T-cell (primary cell): ENCODE data around the gene HLCS. TPM values are rescaled to one million over a fixed set of nuclear protein-coding genes. Genes with fewer than 3 reads are reported as not detected.

Experiments
- ATAC-seq, 4 experiments: fragments of 200-7000 bp in 3 of 4; fragments of 150-1000 bp in 1 of 4; cut with Tn5 transposase; replicated peaks in 1 of 4; 1 replicate in 3 of 4; 2 replicates in 1 of 4; pipeline ENCODE4 v1.10.0; 2021; ENCODE audit warnings: moderate library complexity in 3 of 4, mild to moderate bottlenecking in 2 of 4, moderate number of reproducible peaks in 1 of 4
- CTCF ChIA-PET, 2 donors: fragments of 300-600 bp; sonication (Branson Sonifier 250); formaldehyde crosslinking; loops; one replicate each; lab custom pipeline; 2022; ENCODE audit warnings: antibody characterized with exemption in 2 of 2; lab: Charles Lee
- POLR2A ChIA-PET, 2 donors: fragments of 300-600 bp; sonication (Branson Sonifier 250); formaldehyde crosslinking; loops; one replicate each; lab custom pipeline; 2022; ENCODE audit warnings: antibody characterized with exemption in 2 of 2; lab: Charles Lee
- DNase-seq, 35 experiments: peaks; one replicate each; pipeline versions ENCODE4 v3.0.0 to v3.0.0-alpha.2; 2013 to 2023
- H3K27ac ChIP-seq: one replicate; pipeline ENCODE4 v1.5.1; 2013; ENCODE audit warnings: low read length
- H3K27me3 ChIP-seq, 2 experiments: replicated peaks in 1 of 2; 1 replicate in 1 of 2; 2 replicates in 1 of 2; pipeline versions ENCODE4 v1.6.1 to v1.7.0; 2013; ENCODE audit warnings: low read length in 1 of 2, mixed read lengths in 1 of 2; ENCODE audit not compliant: control insufficient read depth in 2 of 2, insufficient read depth in 2 of 2; ENCODE audit errors: extremely low read depth in 1 of 2
- H3K36me3 ChIP-seq, 2 donors: 1 replicate in 1 of 2; 2 replicates in 1 of 2; pipeline versions ENCODE4 v1.6.1 to v1.7.0; 2013; ENCODE audit warnings: low read length in 1 of 2; ENCODE audit not compliant: control insufficient read depth in 2 of 2, insufficient read depth in 1 of 2; ENCODE audit errors: extremely low read depth in 1 of 2
- H3K4me1 ChIP-seq, 2 experiments: 1 replicate in 1 of 2; 2 replicates in 1 of 2; pipeline versions ENCODE4 v1.6.1 to v1.7.0; 2013; ENCODE audit warnings: low read length in 2 of 2, mixed read lengths in 1 of 2; ENCODE audit not compliant: insufficient read depth in 2 of 2, control insufficient read depth in 1 of 2; ENCODE audit errors: extremely low read depth in 1 of 2
- H3K4me3 ChIP-seq, 2 donors: 1 replicate in 1 of 2; 2 replicates in 1 of 2; pipeline versions ENCODE4 v1.5.1 to v1.7.0; 2013; ENCODE audit warnings: mild to moderate bottlenecking in 2 of 2, low read length in 1 of 2, moderate library complexity in 1 of 2; ENCODE audit not compliant: control insufficient read depth in 1 of 2; ENCODE audit errors: extremely low read depth in 1 of 2
- H3K9me3 ChIP-seq: 2 replicates; pipeline ENCODE4 v1.7.0; 2013
- H3K27ac Mint-ChIP-seq, 2 donors: one replicate each; pipeline ENCODE4 v1.8.0; 2020 to 2021; ENCODE audit warnings: mild to moderate bottlenecking in 2 of 2, mixed read lengths in 2 of 2
- H3K27me3 Mint-ChIP-seq, 2 donors: one replicate each; pipeline ENCODE4 v1.8.0; 2021 to 2022; ENCODE audit warnings: mixed read lengths in 2 of 2
- H3K36me3 Mint-ChIP-seq: one replicate; pipeline ENCODE4 v1.8.0; 2021; ENCODE audit warnings: mixed read lengths
- H3K4me1 Mint-ChIP-seq, 3 donors: one replicate each; pipeline ENCODE4 v1.8.0; 2020 to 2022; ENCODE audit warnings: mixed read lengths in 3 of 3, mild to moderate bottlenecking in 1 of 3
- H3K4me3 Mint-ChIP-seq, 3 donors: one replicate each; pipeline ENCODE4 v1.8.0; 2020 to 2022; ENCODE audit warnings: mild to moderate bottlenecking in 3 of 3, mixed read lengths in 3 of 3, moderate library complexity in 3 of 3
- H3K9me3 Mint-ChIP-seq, 3 donors: one replicate each; pipeline ENCODE4 v1.8.0; 2020 to 2022; ENCODE audit warnings: mixed read lengths in 3 of 3
- WGBS: methylation state at CpG from one replicate; pipeline ENCODE4 v1.1.5; 2013; ENCODE audit warnings: missing lambda C conversion rate; ENCODE audit not compliant: insufficient coverage; 5-methylcytosine and 5-hydroxymethylcytosine counted together
- total RNA-seq, 35 experiments: library from RNA in 6 of 35; stranded (reverse) in 6 of 35; fragments of 120-200 nt in 1 of 35; gene quantifications; one replicate each; pipeline versions ENCODE4 v1.2.1 to v1.2.4 and lab custom pipeline; 2013 to 2026

HLCS gene
- total RNA-seq, 5 donors from 2014 or later (not counting 1 experiment from before 2014, with no cell fraction given), result 13.0 to 15.6 (median 13.8) TPM

DNA sequence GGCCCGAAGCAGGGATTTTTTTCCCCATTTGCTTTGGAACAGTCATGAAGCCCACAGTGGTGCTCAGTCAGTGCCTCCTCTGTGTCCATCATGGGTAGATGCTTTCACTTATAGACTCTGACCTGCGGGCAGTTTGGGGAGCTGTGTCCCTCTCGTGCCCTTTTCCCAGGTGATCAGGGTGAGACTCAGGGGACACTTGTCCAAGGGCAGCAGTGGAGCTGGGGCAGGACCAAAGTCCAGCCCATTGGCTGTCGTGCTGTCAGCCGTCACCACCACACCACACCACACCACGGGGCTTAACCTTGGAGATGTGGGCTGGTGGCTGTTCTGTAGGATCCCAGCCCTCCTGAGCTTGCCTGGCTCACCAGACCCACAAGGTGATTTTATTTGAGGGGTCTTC is 232.6 kb downstream of the HLCS start:
- Mint-ChIP-seq H3K27me3 (peaks cover 16 to 35% of the 10 kb centered on the region in 2 donors), H3K36me3 (peaks cover 3% of the 10 kb centered on the region), H3K9me3 (no peaks in the 10 kb centered on the region), H3K4me1 (no peaks in the 10 kb centered on the region), H3K27ac (no peak overlapping the region), H3K4me3 (no peak overlapping the region)
- ChIA-PET POLR2A (no interaction called here), CTCF (no interaction called here)
- H3K27me3 ChIP-seq, result peaks cover 0 to 38% of the 10 kb centered on the region in 2 experiments
- H3K27ac ChIP-seq, result no peak overlapping the region
- no peaks in the 10 kb centered on the region for H3K4me1 ChIP-seq
- DNase-seq, result no peak
- no peak overlapping the region for H3K4me3 ChIP-seq
- no peak for ATAC-seq
- WGBS, result 79% methylated on average over 3 of the region's 6 CpGs
- H3K9me3 ChIP-seq, result no peaks in the 10 kb centered on the region
- H3K36me3 ChIP-seq, result no peaks in the 10 kb centered on the region

DNA sequence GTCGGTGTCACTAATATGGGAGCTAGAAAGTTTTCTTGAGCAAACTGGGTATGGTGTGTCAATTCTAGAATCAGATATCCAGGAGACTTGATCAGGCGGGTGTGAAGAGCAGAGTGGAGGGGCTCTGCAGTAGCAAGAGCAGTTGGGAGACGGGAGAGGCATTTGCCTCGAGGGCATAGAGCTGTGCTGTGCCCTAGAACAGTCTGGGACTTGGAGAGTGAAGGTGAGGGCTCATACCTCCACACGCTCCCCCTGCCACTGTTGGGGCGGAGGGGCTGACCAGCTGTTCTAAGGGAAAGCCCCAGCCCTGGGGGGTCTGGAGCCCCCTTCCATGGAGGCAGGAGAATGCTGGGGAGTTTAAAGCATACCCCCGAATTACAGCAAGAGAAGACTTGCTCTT is 233.7 kb downstream of the HLCS start:
- H3K36me3 Mint-ChIP-seq, result peaks cover 3% of the 10 kb centered on the region
- peaks cover 13 to 34% of the 10 kb centered on the region in 2 donors for H3K27me3 Mint-ChIP-seq

DNA sequence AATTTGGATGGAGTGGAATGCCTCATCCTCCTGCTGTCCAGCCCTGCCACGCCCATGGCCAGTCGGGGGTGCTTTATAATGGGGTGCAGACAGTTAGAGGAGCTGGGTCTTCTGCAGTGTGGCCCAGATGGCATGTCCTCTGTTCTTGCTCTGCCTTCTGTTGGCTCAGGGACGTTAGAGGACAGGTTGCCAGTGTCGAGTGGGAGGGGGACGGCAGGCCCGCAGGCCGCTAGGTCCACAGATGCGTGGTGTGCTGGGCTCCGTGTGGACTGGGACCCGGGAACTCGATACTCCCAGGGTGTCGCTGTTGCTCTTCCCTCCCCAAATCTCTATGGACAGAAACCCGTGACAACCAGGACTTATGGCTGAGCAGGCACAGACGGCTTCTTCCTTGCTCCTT is 234.3 kb downstream of the HLCS start:
- CTCF ChIA-PET, result no interaction called here
- H3K36me3 Mint-ChIP-seq, result peaks cover 3% of the 10 kb centered on the region
- 86% methylated on average over 10 of the region's 14 CpGs for WGBS
- no peaks in the 10 kb centered on the region for H3K36me3 ChIP-seq
- peaks cover 13 to 35% of the 10 kb centered on the region in 2 donors for H3K27me3 Mint-ChIP-seq
- H3K27ac ChIP-seq, result no peak overlapping the region
- H3K27me3 ChIP-seq, result peaks cover 0 to 35% of the 10 kb centered on the region in 2 experiments
- no peaks in the 10 kb centered on the region for H3K9me3 Mint-ChIP-seq
- no peak overlapping the region for H3K4me3 Mint-ChIP-seq
- ATAC-seq, result no peak
- POLR2A ChIA-PET, result no interaction called here
- no peaks in the 10 kb centered on the region for H3K9me3 ChIP-seq
- no peak overlapping the region for H3K27ac Mint-ChIP-seq
- H3K4me1 Mint-ChIP-seq, result no peaks in the 10 kb centered on the region
- H3K4me1 ChIP-seq, result no peaks in the 10 kb centered on the region
- no peak for DNase-seq
- no peak overlapping the region for H3K4me3 ChIP-seq

More for the DNA sequence above, 233.7 kb downstream of the HLCS start:
- no peaks in the 10 kb centered on the region for H3K9me3 ChIP-seq
- H3K27ac ChIP-seq, result no peak overlapping the region
- no peaks in the 10 kb centered on the region for H3K4me1 ChIP-seq
- CTCF ChIA-PET, result no interaction called here
- H3K36me3 ChIP-seq, result no peaks in the 10 kb centered on the region
- Mint-ChIP-seq H3K27ac (no peak overlapping the region), H3K9me3 (no peaks in the 10 kb centered on the region), H3K4me1 (no peaks in the 10 kb centered on the region), H3K4me3 (no peak overlapping the region)
- 80% methylated on average over 6 of the region's 7 CpGs for WGBS
- peaks cover 0 to 39% of the 10 kb centered on the region in 2 experiments for H3K27me3 ChIP-seq
- POLR2A ChIA-PET, result no interaction called here
- DNase-seq, result no peak
- no peak for ATAC-seq
- H3K4me3 ChIP-seq, result no peak overlapping the region

DNA sequence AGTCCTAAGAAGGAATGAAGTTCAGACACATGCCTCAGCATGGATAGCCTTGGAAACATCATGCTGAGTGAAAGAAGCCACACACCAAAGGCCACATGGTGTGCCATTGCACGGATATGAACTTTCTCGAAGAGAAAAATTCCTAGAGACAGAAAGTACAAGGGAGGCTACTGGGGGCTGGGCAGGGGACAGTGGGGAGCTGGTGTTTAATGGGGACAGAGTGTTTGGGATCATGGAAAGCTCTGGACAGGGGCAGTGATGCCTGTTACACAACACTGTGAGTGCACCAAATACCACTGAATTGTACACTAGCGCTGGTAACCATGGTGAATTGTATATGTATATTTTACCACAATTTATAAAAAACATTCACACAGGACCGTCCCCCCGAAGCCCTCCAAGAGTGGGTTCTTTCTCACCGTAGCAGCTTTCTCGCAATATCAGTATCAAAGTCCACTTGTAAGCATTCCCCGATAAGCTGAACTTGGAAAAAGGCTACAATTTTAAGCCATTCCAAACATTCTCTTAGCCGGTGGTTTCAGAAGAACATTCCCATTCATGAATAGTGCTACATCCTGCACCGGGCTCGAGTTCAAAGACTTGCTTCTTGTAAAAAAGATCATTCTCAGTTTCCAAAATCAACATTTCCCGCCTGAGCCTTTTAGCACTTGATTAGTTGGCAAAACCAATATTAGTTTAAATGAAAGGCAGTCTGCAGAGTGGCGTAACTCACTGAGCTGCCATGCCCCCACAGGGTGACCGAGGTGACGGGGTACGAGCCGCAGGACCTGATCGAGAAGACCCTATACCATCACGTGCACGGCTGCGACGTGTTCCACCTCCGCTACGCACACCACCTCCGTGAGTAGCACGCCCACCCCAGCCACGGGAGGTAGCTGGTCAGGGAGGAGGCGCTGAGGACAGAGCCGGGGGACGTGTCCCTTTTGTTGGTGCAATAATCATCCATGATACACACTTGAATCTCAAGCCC is 235.9 kb downstream of the HLCS start:
- CTCF ChIA-PET, result no interaction called here
- 91% methylated on average over 17 of the region's 30 CpGs for WGBS
- ATAC-seq, result no peak

DNA sequence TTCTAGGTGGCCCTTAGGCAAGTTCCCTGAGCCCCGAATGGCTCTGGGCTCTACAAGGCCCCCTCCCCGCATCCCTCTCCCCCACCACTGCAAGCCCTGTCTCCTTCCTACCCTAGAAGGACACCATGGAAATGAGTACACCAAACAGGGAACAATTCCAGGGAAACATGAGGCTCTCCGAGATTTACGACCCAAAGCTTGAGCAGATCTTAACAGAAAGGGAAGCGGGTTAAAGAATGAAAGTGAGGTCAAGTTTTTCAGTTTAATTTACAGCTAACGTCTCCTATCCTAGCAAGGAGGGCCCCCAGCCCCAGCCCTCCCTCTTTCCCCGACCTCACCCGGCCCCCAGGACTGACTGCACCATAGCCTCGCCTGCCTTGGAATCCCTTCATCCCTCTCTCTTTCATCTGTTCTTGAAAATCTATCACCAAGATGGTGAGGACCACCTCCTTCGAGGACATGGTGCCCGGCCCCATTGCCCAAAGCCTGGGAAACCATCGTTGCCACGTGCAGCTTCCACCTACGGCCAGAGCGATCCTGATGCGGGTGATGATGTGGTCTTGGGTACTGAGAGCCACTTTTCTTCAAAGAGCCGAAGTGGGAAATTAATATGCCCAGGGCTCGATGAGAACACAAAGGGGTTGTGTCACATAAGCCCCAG is 237.0 kb downstream of the HLCS start:
- ChIA-PET POLR2A (no interaction called here), CTCF (no interaction called here)

More for the DNA sequence above, 235.9 kb downstream of the HLCS start:
- Mint-ChIP-seq H3K4me3 (no peak overlapping the region), H3K4me1 (no peaks in the 10 kb centered on the region), H3K9me3 (no peaks in the 10 kb centered on the region), H3K27ac (no peak overlapping the region), H3K36me3 (peaks cover 3% of the 10 kb centered on the region), H3K27me3 (peaks cover 8 to 27% of the 10 kb centered on the region in 2 donors)
- DNase-seq, result no peak
- POLR2A ChIA-PET, result no interaction called here
- Histone ChIP-seq H3K9me3 (no peaks in the 10 kb centered on the region), H3K27ac (no peak overlapping the region), H3K36me3 (no peaks in the 10 kb centered on the region), H3K4me3 (no peak overlapping the region), H3K27me3 (peaks cover 0 to 31% of the 10 kb centered on the region in 2 experiments), H3K4me1 (no peaks in the 10 kb centered on the region)

DNA sequence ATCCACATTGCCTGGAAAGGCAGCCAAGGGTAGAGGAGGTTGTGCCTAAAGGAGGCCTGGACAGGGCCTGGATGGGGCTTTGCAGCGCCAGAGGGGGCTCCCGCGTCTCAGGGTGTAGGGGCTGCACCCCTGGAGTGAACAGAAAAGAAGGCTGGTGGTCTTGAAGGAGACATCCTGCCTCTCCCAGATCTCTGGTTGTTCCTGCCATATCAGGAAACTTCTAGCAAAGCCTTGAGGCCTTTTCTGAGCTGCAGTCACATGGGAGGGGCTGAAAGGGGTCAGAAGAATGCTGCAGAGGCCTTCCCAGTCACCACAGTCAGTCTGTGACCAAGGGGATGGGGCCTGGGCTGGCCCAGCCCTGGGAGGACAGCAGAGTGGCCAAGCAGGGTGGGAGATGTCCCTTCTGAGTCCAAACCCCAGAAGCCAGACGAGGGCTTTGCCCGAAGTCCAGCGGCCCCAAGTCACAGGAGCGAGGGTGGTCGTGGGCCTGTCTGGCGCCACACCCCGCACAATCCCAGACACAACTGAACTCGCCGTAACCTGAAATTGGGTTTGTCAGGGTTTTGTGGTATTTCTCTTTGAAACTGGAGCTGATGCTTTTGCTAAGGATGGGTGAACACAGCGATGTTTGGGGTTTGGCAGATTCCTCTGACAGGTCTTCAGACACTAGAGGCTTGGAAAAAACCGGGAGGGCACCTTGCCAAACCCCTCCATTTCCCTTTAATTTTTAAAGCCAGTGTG is 237.9 kb downstream of the HLCS start:
- no peaks in the 10 kb centered on the region for H3K4me1 Mint-ChIP-seq
- H3K27ac ChIP-seq, result no peak overlapping the region
- DNase-seq (no peak), ATAC-seq (no peak)
- no peak overlapping the region for H3K4me3 ChIP-seq
- peaks cover 4 to 21% of the 10 kb centered on the region in 2 donors for H3K27me3 Mint-ChIP-seq
- 96% methylated on average over 5 of the region's 14 CpGs for WGBS
- H3K4me1 ChIP-seq, result no peaks in the 10 kb centered on the region
- H3K36me3 Mint-ChIP-seq, result no peaks in the 10 kb centered on the region
- no peak overlapping the region for H3K4me3 Mint-ChIP-seq
- H3K27ac Mint-ChIP-seq, result no peak overlapping the region
- POLR2A ChIA-PET, result no interaction called here
- H3K36me3 ChIP-seq, result no peaks in the 10 kb centered on the region
- CTCF ChIA-PET, result no interaction called here
- H3K9me3 Mint-ChIP-seq, result no peaks in the 10 kb centered on the region
- peaks cover 0 to 22% of the 10 kb centered on the region in 2 experiments for H3K27me3 ChIP-seq
- H3K9me3 ChIP-seq, result no peaks in the 10 kb centered on the region

More for the DNA sequence above, 237.0 kb downstream of the HLCS start:
- Histone ChIP-seq H3K9me3 (no peaks in the 10 kb centered on the region), H3K4me1 (no peaks in the 10 kb centered on the region), H3K36me3 (no peaks in the 10 kb centered on the region), H3K27ac (no peak overlapping the region), H3K4me3 (no peak overlapping the region), H3K27me3 (peaks cover 0 to 21% of the 10 kb centered on the region in 2 experiments)
- Mint-ChIP-seq H3K27me3 (peaks cover 4 to 20% of the 10 kb centered on the region in 2 donors), H3K4me1 (no peaks in the 10 kb centered on the region), H3K9me3 (no peaks in the 10 kb centered on the region), H3K36me3 (no peaks in the 10 kb centered on the region), H3K4me3 (no peak overlapping the region), H3K27ac (no peak overlapping the region)
- no peak for ATAC-seq
- no peak for DNase-seq
- WGBS, result 63% methylated on average over 11 of the region's 18 CpGs
